Breast epithelium (tissue), 4 donors: ENCODE results near the gene FLNB. TPM values are rescaled to one million over a fixed set of nuclear protein-coding genes. Genes with fewer than 3 reads are reported as not detected.
A peak's percentile ranks its signal among the peaks of the same experiment; 100 is the strongest.
"Not testable (repeated sequence)": the region's sequence is repeated elsewhere in the genome, so short reads cannot be mapped to it uniquely, and the experiment has no call there.

Source experiments
- DNase-seq, 2 donors: peaks; one replicate each; pipeline ENCODE4 v3.0.0-alpha.2; 2019; ENCODE audit warnings: low spot score in 2 of 2
- H3K27ac ChIP-seq, 2 donors: fragments of 200-600 bp; sonication (generic) in 1 of 2; one replicate each; pipeline ENCODE4 v1.5.1; 2016 to 2019; ENCODE audit warnings: mild to moderate bottlenecking in 1 of 2
- H3K27me3 ChIP-seq, 2 donors: fragments of 200-600 bp; sonication (generic) in 1 of 2; one replicate each; pipeline versions ENCODE4 v1.5.1 to v1.6.0; 2017 to 2019; ENCODE audit warnings: control low read depth in 1 of 2, mild to moderate bottlenecking in 1 of 2
- H3K36me3 ChIP-seq: fragments of 200-600 bp; one replicate; pipeline ENCODE4 v1.5.1; 2019
- H3K4me1 ChIP-seq, 2 donors: fragments of 200-600 bp; sonication (generic); one replicate each; pipeline ENCODE4 v1.5.1; 2016 to 2019; ENCODE audit warnings: control low read depth in 1 of 2
- H3K4me3 ChIP-seq, 3 donors: fragments of 200-600 bp; sonication (generic); 1 replicate in 2 of 3; 2 replicates in 1 of 3; pipeline ENCODE4 v1.5.1; 2016 to 2019; ENCODE audit warnings: mild to moderate bottlenecking in 3 of 3, moderate library complexity in 2 of 3
- H3K9me3 ChIP-seq, 2 donors: fragments of 200-600 bp; sonication (generic) in 1 of 2; one replicate each; pipeline ENCODE4 v1.5.1; 2016 to 2019; ENCODE audit warnings: control low read depth in 1 of 2
- POLR2A ChIP-seq: fragments of 450-650 bp; IDR thresholded peaks from one replicate; pipeline ENCODE4 v1.6.1; 2016; ENCODE audit warnings: antibody characterized with exemption, mild to moderate bottlenecking, moderate library complexity
- POLR2AphosphoS5 ChIP-seq, 3 donors: sonication (generic); formaldehyde crosslinking; IDR thresholded peaks; one replicate each; pipeline ENCODE4 v1.6.1; 2017; ENCODE audit warnings: antibody characterized with exemption in 3 of 3
- intact Hi-C: fragments of 100-400 bp; cut with DNase I; formaldehyde crosslinking; loops from one replicate; pipeline ENCODE4 v1.15.1; 2023; ENCODE audit warnings: low total_unique reads
- total RNA-seq, 3 donors: library from RNA; depleted of rRNA; stranded (reverse); fragments of >200 nt; gene quantifications; one replicate each; pipeline ENCODE4 v1.1.0, GENCODE V29; 2016
- TF ChIP-seq, protein P1 (sequence below), 3 donors: fragments of 450-650 bp; IDR thresholded peaks; one replicate each; pipeline ENCODE4 v1.5.1; 2016 to 2017; ENCODE audit warnings: antibody characterized with exemption in 3 of 3, mild to moderate bottlenecking in 3 of 3, moderate library complexity in 3 of 3

FLNB gene
- total RNA-seq, 3 donors from 2014 or later, result 40.3 to 242 (median 164) TPM

DNA sequence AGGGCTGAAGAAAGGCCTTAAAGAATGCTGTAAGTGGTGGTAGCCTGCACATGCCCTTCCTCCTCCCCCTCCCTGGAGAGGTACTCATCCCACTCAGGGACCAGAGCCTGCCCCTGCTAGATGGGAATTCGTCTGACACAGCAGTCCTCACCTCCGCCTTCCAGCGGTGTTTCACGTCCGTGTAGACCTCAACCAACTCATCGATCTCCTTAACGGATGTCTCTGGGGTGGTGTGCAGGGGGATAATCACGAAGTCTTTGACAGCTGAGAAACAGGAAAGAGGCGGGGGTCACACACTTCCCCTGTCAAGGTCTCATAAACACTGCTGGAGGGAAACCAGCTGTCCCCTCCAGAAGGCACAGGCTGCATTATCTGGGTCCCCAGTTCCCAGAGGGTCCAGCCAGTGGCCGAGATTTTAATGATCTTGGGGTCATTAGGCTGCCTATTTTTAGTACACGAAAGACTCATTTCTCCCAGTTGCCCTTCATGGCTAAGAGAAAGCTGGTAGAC lies 192.7 kb downstream of the FLNB start:
- no peaks in the 10 kb centered on the region for H3K4me1 ChIP-seq
- H3K9me3 ChIP-seq, result no peaks in the 10 kb centered on the region
- H3K36me3 ChIP-seq, result no peaks in the 10 kb centered on the region
- H3K27ac ChIP-seq, result peak overlapping the region in 1 of 2 donors; percentile 30
- DNase-seq, result no peak
- no peak for TF ChIP-seq POLR2A
- TF ChIP-seq, protein P1, sequence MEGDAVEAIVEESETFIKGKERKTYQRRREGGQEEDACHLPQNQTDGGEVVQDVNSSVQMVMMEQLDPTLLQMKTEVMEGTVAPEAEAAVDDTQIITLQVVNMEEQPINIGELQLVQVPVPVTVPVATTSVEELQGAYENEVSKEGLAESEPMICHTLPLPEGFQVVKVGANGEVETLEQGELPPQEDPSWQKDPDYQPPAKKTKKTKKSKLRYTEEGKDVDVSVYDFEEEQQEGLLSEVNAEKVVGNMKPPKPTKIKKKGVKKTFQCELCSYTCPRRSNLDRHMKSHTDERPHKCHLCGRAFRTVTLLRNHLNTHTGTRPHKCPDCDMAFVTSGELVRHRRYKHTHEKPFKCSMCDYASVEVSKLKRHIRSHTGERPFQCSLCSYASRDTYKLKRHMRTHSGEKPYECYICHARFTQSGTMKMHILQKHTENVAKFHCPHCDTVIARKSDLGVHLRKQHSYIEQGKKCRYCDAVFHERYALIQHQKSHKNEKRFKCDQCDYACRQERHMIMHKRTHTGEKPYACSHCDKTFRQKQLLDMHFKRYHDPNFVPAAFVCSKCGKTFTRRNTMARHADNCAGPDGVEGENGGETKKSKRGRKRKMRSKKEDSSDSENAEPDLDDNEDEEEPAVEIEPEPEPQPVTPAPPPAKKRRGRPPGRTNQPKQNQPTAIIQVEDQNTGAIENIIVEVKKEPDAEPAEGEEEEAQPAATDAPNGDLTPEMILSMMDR (IDR thresholded peaks at IDR 0.05), result no peak
- no peak for TF ChIP-seq POLR2AphosphoS5 (IDR thresholded peaks at IDR 0.05)
- intact Hi-C loops, result no loop called here
- H3K4me3 ChIP-seq, result no peak overlapping the region
- no peaks in the 10 kb centered on the region for H3K27me3 ChIP-seq

DNA sequence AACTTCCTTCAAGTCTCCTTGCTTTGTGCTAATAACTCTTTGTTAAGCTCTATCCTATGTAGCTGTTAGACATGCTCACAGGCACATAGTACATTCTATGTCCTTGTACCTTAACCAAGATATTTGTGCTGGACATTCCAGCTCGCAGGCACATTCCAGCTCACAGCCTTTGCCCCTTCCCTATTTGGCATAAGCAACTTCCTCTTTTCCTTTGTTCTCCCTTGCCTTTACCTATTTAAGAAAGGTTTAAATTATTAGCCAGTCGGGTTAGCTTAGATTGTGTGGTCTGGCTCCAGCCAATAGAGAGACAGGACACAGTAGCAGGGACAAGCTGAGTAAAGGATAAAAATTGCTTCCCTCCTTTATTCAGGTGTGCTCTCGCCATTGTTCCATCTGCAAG lies 193.2 kb downstream of the FLNB start:
- H3K4me3 ChIP-seq, DNase-seq, H3K4me1 ChIP-seq, H3K27me3 ChIP-seq, intact Hi-C loops, H3K27ac ChIP-seq, H3K36me3 ChIP-seq, H3K9me3 ChIP-seq: not testable (repeated sequence)

DNA sequence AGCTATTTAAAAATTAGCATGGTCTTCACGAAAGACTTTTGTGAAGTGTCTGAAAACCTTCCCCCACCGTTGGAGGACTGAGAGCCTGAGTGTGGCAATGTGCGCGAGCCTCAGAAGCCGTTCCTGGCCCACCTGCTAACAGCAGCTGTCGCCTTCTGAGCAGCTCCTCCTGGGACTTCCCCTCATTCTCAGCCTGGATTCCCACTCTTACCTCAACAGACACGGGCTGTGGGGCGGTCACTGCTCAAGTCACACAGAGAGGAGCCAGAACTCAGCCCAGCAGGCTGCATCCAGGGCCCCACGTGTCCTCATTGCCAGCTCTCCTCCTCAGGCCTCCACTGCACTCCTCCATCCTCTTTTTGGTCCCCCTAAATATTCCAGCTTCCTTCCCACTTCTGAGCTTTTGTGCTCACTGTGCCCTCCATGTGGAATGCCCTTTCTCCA lies 194.7 kb downstream of the FLNB start:
- TF ChIP-seq, protein P1 (IDR thresholded peaks at IDR 0.05), result no peak
- Histone ChIP-seq H3K36me3 (no peaks in the 10 kb centered on the region), H3K9me3 (no peaks in the 10 kb centered on the region), H3K4me1 (no peaks in the 10 kb centered on the region), H3K27me3 (no peaks in the 10 kb centered on the region), H3K27ac (no peak overlapping the region), H3K4me3 (no peak overlapping the region)
- DNase-seq, result no peak
- intact Hi-C loops, result no loop called here

DNA sequence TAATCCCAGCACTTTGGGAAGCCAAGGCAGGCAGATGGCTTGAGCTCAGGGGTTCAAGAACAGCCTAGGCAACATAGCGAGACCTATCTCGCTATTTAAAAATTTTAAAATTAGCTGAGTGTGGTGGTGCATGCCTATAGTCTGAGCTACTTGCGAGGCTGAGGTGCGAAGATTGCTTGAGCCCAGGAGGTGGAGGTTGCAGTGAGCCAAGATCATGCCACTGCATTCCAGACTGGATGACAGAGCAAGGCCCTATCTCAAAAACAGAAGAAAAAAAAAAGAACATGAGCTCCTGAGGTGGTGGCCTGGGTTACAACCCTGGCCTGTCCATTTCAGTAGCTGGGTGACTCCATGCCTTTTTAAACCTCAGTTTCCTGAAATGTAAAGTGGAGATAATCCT lies 195.3 kb downstream of the FLNB start:
- no peak for TF ChIP-seq POLR2AphosphoS5 (IDR thresholded peaks at IDR 0.05)
- no peak for TF ChIP-seq POLR2A
- TF ChIP-seq, protein P1 (IDR thresholded peaks at IDR 0.05), result no peak
- intact Hi-C loops, result no loop called here

DNA sequence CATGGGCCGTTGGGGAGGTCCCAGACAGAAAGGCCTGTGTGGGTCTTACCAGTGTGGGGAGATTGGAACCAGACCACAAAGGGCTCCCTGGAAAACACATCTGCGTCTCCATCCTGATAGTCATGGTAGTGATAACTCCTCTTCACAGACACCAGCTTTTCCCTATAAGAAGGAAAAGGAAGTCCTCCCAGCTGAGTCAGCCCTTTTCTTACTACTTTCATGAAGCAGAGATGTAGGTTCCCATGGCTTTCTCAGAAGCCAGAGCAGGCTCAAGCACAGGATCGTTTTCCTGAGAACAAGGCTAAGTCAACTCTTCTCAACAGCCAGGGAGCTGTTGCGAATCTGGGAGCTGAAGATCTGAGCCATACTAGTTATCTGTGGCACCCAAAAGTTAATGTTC lies 196.5 kb downstream of the FLNB start:
- Histone ChIP-seq H3K4me3 (no peak overlapping the region), H3K27me3 (no peaks in the 10 kb centered on the region), H3K36me3 (no peaks in the 10 kb centered on the region), H3K9me3 (no peaks in the 10 kb centered on the region), H3K4me1 (no peaks in the 10 kb centered on the region), H3K27ac (no peak overlapping the region)
- TF ChIP-seq POLR2AphosphoS5 (IDR thresholded peaks at IDR 0.05) (no peak), POLR2A (no peak)
- TF ChIP-seq, protein P1 (IDR thresholded peaks at IDR 0.05), result no peak
- DNase-seq, result no peak
- intact Hi-C loops, result no loop called here

More for the DNA sequence above, 195.3 kb downstream of the FLNB start:
- H3K36me3 ChIP-seq, result no peaks in the 10 kb centered on the region
- H3K4me1 ChIP-seq, result no peaks in the 10 kb centered on the region
- DNase-seq, result no peak
- H3K27me3 ChIP-seq, result no peaks in the 10 kb centered on the region
- H3K27ac ChIP-seq, result no peak overlapping the region
- no peak overlapping the region for H3K4me3 ChIP-seq
- H3K9me3 ChIP-seq, result no peaks in the 10 kb centered on the region

DNA sequence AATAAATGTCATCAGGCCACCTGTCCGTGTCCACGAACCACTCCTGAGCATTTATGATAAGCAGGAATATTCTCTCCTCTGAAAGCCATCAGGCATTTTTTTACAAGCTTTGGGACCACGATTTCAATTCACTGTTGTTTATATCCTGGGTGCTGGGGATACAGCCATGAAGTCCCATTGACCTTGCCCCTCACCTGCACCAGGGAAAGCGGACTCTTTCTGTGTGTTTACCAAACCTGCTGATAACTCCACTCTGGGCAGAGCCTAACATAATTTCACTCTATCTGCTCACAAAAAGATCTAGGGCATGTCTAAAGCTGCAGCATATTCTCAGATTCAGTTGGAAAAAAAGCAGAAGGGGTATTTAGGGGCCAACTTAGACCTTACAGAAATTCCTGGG lies 197.8 kb downstream of the FLNB start:
- no peak for DNase-seq
- H3K27ac ChIP-seq, result no peak overlapping the region
- no peaks in the 10 kb centered on the region for H3K36me3 ChIP-seq
- H3K4me3 ChIP-seq, result no peak overlapping the region
- H3K9me3 ChIP-seq, result no peaks in the 10 kb centered on the region
- H3K4me1 ChIP-seq, result no peaks in the 10 kb centered on the region
- intact Hi-C loops, result no loop called here
- TF ChIP-seq POLR2A (no peak), POLR2AphosphoS5 (IDR thresholded peaks at IDR 0.05) (no peak)
- TF ChIP-seq, protein P1 (IDR thresholded peaks at IDR 0.05), result no peak
- no peaks in the 10 kb centered on the region for H3K27me3 ChIP-seq
